Bronchial epithelial cell (primary cell): ENCODE data around the gene SLC6A9. TPM values are rescaled to one million over a fixed set of nuclear protein-coding genes. Genes with fewer than 3 reads are reported as not detected.
A peak's percentile ranks its signal among the peaks of the same experiment; 100 is the strongest.

ENCODE experiments used
- DNase-seq: peaks from one replicate; pipeline ENCODE4 v3.0.0-alpha.2; 2010; ENCODE audit warnings: low read depth
- FAIRE-seq: peaks from 2 replicates; lab custom pipeline; 2011; peaks lifted over from hg19 to GRCh38; lab: Jason Lieb, UNC
- H3K27me3 ChIP-seq: 2 replicates; pipeline ENCODE4 v1.5.1; 2011; ENCODE audit warnings: low read length; ENCODE audit not compliant: control insufficient read depth, insufficient read depth
- H3K36me3 ChIP-seq: 2 replicates; pipeline ENCODE4 v1.5.1; 2011; ENCODE audit warnings: low read length; ENCODE audit not compliant: control insufficient read depth, insufficient read depth
- H3K4me3 ChIP-seq: 2 replicates; pipeline ENCODE4 v1.5.1; 2011; ENCODE audit warnings: mild to moderate bottlenecking, low read depth, low read length, control low read depth
- total RNA-seq: library from RNA; depleted of rRNA; stranded (reverse); fragments of >200 nt; gene quantifications from 2 replicates; pipeline ENCODE4 v1.2.1, GENCODE V29; 2014
- TF ChIP-seq, protein P1 (sequence below): IDR thresholded peaks from 2 replicates; pipeline ENCODE4 v1.5.1; 2011; ENCODE audit warnings: mild to moderate bottlenecking, moderate library complexity, low read length, control low read depth, inconsistent platforms; ENCODE audit not compliant: insufficient read depth, severe bottlenecking

Gene SLC6A9
- total RNA-seq, 1 donor from 2014 or later = 13.4 TPM

DNA sequence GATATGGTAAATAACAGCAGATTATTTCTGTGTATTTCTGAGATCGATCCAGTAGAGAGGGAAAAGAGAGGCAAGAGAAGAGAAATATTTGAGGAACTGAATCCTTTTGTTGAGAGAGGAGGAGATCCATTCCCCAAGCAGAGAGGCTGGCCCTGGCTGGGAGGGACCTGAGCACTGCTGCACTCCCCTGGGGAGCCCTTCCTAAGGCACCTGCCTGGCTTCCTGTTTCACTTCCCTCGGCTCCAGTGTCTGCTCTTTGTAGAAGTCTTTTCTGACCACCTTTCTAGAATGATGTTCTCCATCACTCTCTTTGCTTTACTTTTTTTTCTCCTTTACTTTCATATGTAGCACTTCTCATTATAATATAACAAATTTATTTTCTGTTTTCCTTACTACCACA, 42.3 kb upstream of the SLC6A9 start:
- no peaks in the 10 kb centered on the region for H3K36me3 ChIP-seq
- DNase-seq (no peak), FAIRE-seq (no peak)
- no peak overlapping the region for H3K4me3 ChIP-seq
- TF ChIP-seq, protein P1, sequence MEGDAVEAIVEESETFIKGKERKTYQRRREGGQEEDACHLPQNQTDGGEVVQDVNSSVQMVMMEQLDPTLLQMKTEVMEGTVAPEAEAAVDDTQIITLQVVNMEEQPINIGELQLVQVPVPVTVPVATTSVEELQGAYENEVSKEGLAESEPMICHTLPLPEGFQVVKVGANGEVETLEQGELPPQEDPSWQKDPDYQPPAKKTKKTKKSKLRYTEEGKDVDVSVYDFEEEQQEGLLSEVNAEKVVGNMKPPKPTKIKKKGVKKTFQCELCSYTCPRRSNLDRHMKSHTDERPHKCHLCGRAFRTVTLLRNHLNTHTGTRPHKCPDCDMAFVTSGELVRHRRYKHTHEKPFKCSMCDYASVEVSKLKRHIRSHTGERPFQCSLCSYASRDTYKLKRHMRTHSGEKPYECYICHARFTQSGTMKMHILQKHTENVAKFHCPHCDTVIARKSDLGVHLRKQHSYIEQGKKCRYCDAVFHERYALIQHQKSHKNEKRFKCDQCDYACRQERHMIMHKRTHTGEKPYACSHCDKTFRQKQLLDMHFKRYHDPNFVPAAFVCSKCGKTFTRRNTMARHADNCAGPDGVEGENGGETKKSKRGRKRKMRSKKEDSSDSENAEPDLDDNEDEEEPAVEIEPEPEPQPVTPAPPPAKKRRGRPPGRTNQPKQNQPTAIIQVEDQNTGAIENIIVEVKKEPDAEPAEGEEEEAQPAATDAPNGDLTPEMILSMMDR = no peak
- H3K27me3 ChIP-seq = no peaks in the 10 kb centered on the region

- DNase-seq (no peak), FAIRE-seq (no peak)
- TF ChIP-seq, protein P1 = no peak
- Histone ChIP-seq H3K36me3 (no peaks in the 10 kb centered on the region), H3K27me3 (peaks cover 3% of the 10 kb centered on the region), H3K4me3 (no peak overlapping the region)
These were observed 41.6 kb upstream of the SLC6A9 start for GRCh38 chr1:44072821-44073220.

GRCh38 chr1:44072204-44072603, 40.9 kb upstream of the SLC6A9 start:
- TF ChIP-seq, protein P1 = no peak
- FAIRE-seq (no peak), DNase-seq (peak; percentile 86)
- Histone ChIP-seq H3K36me3 (no peaks in the 10 kb centered on the region), H3K4me3 (no peak overlapping the region), H3K27me3 (peaks cover 4% of the 10 kb centered on the region)

GRCh38 chr1:44071461-44071860, 40.2 kb upstream of the SLC6A9 start:
- TF ChIP-seq, protein P1 = no peak

DNA sequence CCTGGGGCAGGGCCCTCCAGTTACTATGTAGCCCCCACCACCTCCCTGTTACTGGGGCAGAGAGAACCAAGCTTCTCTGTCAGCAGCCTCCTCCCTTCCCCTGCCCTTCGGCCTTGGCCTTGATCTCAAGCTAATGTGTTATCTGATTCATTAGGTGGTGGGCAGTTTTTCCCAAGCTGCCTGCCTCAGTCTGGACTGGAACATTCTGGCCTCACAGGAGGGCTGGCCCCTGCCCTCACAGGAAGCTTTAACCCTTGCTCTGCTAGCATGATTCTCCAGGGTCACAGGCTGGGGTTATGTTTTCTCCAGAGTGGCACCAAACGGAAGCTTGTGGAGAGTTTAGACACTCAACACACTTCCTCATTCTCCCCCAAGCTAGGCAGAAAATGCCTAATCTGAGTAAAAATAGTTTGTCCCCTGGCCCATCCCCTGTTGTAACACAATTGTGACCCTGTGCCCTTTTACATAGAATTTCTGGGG, 37.2 kb upstream of the SLC6A9 start:
- peaks cover 7% of the 10 kb centered on the region for H3K27me3 ChIP-seq
- H3K4me3 ChIP-seq = no peak overlapping the region
- FAIRE-seq = no peak
- no peak for DNase-seq
- TF ChIP-seq, protein P1 = no peak
- no peaks in the 10 kb centered on the region for H3K36me3 ChIP-seq

More at GRCh38 chr1:44071461-44071860, 40.2 kb upstream of the SLC6A9 start:
- peaks cover 4% of the 10 kb centered on the region for H3K27me3 ChIP-seq
- FAIRE-seq (peak; percentile 7), DNase-seq (no peak)
- H3K4me3 ChIP-seq = no peak overlapping the region
- no peaks in the 10 kb centered on the region for H3K36me3 ChIP-seq
